Body of pancreas (tissue), 4 donors: ENCODE measurements around the gene ADD1.

Source experiments
- POLR2A ChIP-seq, 3 donors: fragments of 450-650 bp; IDR thresholded peaks; one replicate each; pipeline ENCODE4 v1.6.1; 2016; ENCODE audit warnings: antibody characterized with exemption in 3 of 3, mild to moderate bottlenecking in 2 of 3
- TF ChIP-seq, protein P1 (sequence below), 7 experiments: fragments of 450-650 bp in 4 of 7; fragments of 200-600 bp in 3 of 7; sonication (generic) in 3 of 7; IDR thresholded peaks; one replicate each; pipeline ENCODE4 v1.5.1; 2016 to 2019; ENCODE audit warnings: antibody characterized with exemption in 7 of 7

DNA sequence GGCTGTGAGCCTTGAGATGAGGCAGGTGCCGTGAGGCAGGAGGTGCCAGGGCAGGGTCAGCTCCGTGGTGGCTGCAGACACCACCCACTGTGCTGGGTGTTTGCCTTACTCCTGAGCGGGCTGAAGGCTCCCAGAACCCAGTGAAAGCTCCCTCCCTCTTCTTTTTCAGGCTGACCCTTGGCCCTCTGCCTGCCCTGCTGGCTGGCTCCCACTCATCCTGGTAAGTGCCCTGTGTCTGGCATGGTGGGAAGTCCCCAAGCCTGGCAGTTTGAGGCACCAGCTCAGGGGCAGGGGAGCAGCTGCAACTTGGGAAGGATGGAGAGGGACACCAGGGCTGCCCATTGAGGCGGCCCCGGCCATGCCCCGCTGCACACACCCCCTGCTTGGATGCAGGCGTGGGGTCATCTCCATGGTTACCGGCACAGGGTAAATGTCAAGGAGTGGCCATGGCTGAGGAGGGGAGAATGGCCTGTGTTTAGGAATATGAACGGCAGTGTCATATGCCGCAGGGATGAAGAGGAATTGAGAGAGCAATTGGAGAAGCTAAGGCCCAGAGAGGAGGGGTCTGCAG lies 33.9 kb upstream of the ADD1 start:
- TF ChIP-seq, protein P1, sequence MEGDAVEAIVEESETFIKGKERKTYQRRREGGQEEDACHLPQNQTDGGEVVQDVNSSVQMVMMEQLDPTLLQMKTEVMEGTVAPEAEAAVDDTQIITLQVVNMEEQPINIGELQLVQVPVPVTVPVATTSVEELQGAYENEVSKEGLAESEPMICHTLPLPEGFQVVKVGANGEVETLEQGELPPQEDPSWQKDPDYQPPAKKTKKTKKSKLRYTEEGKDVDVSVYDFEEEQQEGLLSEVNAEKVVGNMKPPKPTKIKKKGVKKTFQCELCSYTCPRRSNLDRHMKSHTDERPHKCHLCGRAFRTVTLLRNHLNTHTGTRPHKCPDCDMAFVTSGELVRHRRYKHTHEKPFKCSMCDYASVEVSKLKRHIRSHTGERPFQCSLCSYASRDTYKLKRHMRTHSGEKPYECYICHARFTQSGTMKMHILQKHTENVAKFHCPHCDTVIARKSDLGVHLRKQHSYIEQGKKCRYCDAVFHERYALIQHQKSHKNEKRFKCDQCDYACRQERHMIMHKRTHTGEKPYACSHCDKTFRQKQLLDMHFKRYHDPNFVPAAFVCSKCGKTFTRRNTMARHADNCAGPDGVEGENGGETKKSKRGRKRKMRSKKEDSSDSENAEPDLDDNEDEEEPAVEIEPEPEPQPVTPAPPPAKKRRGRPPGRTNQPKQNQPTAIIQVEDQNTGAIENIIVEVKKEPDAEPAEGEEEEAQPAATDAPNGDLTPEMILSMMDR (IDR thresholded peaks at IDR 0.05): no peak
- TF ChIP-seq POLR2A (IDR thresholded peaks at IDR 0.05): no peak
